ENCODE data around the gene NCK1.

DNA sequence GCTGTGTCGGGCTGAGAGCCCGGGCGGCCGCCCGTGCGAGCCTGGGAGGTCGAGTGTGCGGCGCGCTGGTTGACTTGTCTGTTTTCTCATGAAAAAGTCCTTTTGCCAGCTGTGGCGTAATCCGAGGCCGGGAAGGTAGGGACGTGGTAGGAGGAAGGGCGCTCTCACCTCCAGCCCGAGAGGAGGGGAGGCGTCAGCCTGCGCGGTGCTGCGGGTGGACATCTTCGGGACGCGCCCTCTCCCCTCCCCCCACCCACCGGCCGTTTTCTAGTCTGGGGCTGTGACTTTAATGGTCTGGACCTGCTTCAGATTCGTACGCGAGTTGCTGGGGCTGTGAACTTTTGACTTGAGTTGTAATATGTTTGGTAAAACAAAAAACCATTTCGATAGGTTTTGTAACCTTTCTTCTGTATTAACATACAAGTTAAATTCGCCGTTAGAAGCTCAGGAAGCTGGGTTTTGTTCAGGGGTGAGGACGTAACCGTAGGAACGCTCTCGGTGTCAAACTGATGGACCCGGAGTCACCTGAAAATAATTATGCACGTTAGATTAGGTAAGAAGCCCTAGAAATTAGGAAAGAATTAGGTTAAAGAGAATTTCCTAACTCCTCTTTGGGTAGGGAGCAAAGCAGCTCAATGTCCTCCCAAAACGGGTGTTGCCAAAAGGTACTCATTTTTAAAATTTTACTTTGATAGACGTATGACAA is 762 bp downstream of the NCK1 start:
- TF ChIP-seq BHLHE40 (IDR thresholded peaks at IDR 0.05; ENCODE audit: low read length) (no peak), ESRRA (CRISPR knock-in tag; IDR thresholded peaks at IDR 0.05; ENCODE audit: low read depth) (no peak), MLLT10 (CRISPR knock-in tag; IDR thresholded peaks at IDR 0.05) (no peak), HDAC2 (CRISPR knock-in tag; IDR thresholded peaks at IDR 0.05) (no peak), ZNF207 (IDR thresholded peaks at IDR 0.05; ENCODE audit: borderline replicate concordance) (no peak), EP300 (IDR thresholded peaks at IDR 0.05; ENCODE audit: low read depth in 2 of 2, low read length in 2 of 2) (no peak), EP300 (CRISPR knock-in tag; IDR thresholded peaks at IDR 0.05; ENCODE audit: borderline replicate concordance) (no peak), ZFX (CRISPR knock-in tag; IDR thresholded peaks at IDR 0.05; ENCODE audit: low read depth) (no peak), MAF1 (CRISPR knock-in tag; IDR thresholded peaks at IDR 0.05; ENCODE audit: borderline replicate concordance) (no peak), TBX3 (IDR thresholded peaks at IDR 0.05; ENCODE audit: borderline replicate concordance) (no peak), ZNF280D (CRISPR knock-in tag; IDR thresholded peaks at IDR 0.05) (0 out of 2 replicates have a peak, but pooled peaks have one; percentile 1), ZSCAN29 (CRISPR knock-in tag; conservative IDR thresholded peaks at IDR 0.05) (no peak), NFIC (IDR thresholded peaks at IDR 0.05; ENCODE audit: low read length) (no peak), KDM3A (CRISPR knock-in tag; IDR thresholded peaks at IDR 0.05; ENCODE audit: low read depth) (no peak), NR2F6 (IDR thresholded peaks at IDR 0.05) (no peak), NR2F6 (CRISPR knock-in tag; IDR thresholded peaks at IDR 0.05) (0 out of 2 replicates have a peak, but pooled peaks have one; percentile 8)
